Thyroid gland (tissue), 4 donors: Measurements from ENCODE around the gene PACSIN1. TPM values are rescaled to one million over a fixed set of nuclear protein-coding genes. Genes with fewer than 3 reads are reported as not detected.

Experiments used
- DNase-seq, 2 donors: peaks; one replicate each; pipeline ENCODE4 v3.0.0-alpha.2; 2019
- H3K27ac ChIP-seq, 3 donors: fragments of 200-600 bp; sonication (generic); 1 replicate in 2 of 3; 2 replicates in 1 of 3; pipeline ENCODE4 v1.5.1; 2016 to 2019; ENCODE audit warnings: mild to moderate bottlenecking in 1 of 3, moderate library complexity in 1 of 3
- H3K27me3 ChIP-seq: fragments of 200-600 bp; sonication (generic); one replicate; pipeline ENCODE4 v1.5.1; 2019
- H3K36me3 ChIP-seq, 2 donors: fragments of 200-600 bp; sonication (generic); one replicate each; pipeline ENCODE4 v1.5.1; 2016 to 2019
- H3K4me1 ChIP-seq, 2 donors: fragments of 200-600 bp; sonication (generic); one replicate each; pipeline ENCODE4 v1.5.1; 2017 to 2019
- H3K4me3 ChIP-seq, 3 donors: fragments of 200-600 bp; sonication (generic); replicated peaks in 1 of 3; 1 replicate in 2 of 3; 2 replicates in 1 of 3; pipeline ENCODE4 v1.5.1; 2016; ENCODE audit warnings: mild to moderate bottlenecking in 1 of 3
- H3K9me3 ChIP-seq: fragments of 200-600 bp; sonication (generic); one replicate; pipeline ENCODE4 v1.5.1; 2017
- POLR2A ChIP-seq, 2 donors: fragments of 450-650 bp; IDR thresholded peaks; one replicate each; pipeline ENCODE4 v1.6.1; 2017; ENCODE audit warnings: antibody characterized with exemption in 2 of 2, mild to moderate bottlenecking in 2 of 2, moderate library complexity in 1 of 2
- WGBS, 2 donors: methylation state at CpG; one replicate each; pipeline ENCODE4 v1.1.5; 2017; 5-methylcytosine and 5-hydroxymethylcytosine counted together
- intact Hi-C: fragments of 100-400 bp; cut with DNase I; formaldehyde crosslinking; loops from one replicate; pipeline ENCODE4 v1.15.1; 2023
- total RNA-seq, 4 donors: library from RNA; depleted of rRNA; stranded (reverse); fragments of >200 nt; gene quantifications; one replicate each; pipeline ENCODE4 v1.2.3, GENCODE V29; 2016
- TF ChIP-seq, protein P1 (sequence below), 6 experiments: fragments of 200-600 bp in 3 of 6; fragments of 450-650 bp in 3 of 6; sonication (generic) in 3 of 6; IDR thresholded peaks; one replicate each; pipeline ENCODE4 v1.5.1; 2016 to 2019; ENCODE audit warnings: antibody characterized with exemption in 6 of 6, mild to moderate bottlenecking in 2 of 6, inconsistent platforms in 1 of 6, moderate library complexity in 1 of 6

Gene PACSIN1, protein sequence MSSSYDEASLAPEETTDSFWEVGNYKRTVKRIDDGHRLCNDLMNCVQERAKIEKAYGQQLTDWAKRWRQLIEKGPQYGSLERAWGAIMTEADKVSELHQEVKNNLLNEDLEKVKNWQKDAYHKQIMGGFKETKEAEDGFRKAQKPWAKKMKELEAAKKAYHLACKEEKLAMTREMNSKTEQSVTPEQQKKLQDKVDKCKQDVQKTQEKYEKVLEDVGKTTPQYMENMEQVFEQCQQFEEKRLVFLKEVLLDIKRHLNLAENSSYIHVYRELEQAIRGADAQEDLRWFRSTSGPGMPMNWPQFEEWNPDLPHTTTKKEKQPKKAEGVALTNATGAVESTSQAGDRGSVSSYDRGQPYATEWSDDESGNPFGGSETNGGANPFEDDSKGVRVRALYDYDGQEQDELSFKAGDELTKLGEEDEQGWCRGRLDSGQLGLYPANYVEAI
- total RNA-seq: under 1 TPM in 1 of 4 donors, not detected in 3; 0.11 TPM

DNA sequence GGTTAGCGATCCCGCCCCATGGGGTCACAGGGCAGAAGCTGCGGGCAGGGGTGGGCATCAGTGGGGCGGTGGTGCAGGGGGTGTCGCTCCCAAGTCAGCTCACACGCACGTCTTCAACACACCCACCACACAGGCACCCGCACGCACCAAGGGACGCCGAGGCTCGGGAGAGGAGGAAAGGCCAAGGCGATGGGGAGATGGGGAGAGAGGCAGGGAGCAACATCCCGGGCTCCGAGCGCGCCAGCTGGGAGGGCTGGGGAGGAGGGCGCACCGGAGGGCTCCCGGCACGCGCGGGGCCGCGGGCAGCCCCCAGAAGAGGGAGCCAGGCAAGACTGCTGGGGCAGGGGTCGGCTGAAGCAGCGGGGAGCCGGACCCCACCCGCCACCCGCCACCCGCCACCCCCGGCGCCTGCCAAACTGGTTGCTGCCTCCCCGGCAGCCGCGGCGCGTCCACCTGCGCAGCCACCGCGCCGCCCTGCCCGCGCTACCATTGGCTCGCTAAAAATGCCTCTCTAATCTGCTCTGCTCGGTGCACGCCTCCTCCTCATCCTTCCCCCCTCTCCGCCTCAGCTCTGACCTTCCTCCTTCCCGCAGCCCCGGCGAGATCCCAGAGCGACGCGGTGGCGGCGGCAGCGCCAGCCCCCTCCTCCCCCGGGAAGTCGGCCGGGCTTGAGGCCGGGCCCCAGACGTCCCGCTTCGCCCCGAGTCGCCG lies at the start of gene PACSIN1:
Gene PACSIN1, plus strand, starts transcription at position 546 of the 711 bp plus-strand sequence. CDS start 60,230 bp downstream, outside the sequence.
- H3K4me3 ChIP-seq: peak within 1 kb of the TSS in 1 of 3 donors; percentile 23
- no peak within 1 kb of the TSS for H3K27ac ChIP-seq
- TF ChIP-seq POLR2A (IDR thresholded peaks at IDR 0.05): no peak
- TF ChIP-seq, protein P1, sequence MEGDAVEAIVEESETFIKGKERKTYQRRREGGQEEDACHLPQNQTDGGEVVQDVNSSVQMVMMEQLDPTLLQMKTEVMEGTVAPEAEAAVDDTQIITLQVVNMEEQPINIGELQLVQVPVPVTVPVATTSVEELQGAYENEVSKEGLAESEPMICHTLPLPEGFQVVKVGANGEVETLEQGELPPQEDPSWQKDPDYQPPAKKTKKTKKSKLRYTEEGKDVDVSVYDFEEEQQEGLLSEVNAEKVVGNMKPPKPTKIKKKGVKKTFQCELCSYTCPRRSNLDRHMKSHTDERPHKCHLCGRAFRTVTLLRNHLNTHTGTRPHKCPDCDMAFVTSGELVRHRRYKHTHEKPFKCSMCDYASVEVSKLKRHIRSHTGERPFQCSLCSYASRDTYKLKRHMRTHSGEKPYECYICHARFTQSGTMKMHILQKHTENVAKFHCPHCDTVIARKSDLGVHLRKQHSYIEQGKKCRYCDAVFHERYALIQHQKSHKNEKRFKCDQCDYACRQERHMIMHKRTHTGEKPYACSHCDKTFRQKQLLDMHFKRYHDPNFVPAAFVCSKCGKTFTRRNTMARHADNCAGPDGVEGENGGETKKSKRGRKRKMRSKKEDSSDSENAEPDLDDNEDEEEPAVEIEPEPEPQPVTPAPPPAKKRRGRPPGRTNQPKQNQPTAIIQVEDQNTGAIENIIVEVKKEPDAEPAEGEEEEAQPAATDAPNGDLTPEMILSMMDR (IDR thresholded peaks at IDR 0.05): no peak
- H3K27me3 ChIP-seq: no peaks in the 10 kb centered on the region
- no peaks in the 10 kb centered on the region for H3K9me3 ChIP-seq
- DNase-seq: peak; percentile 39 to 41
- peaks cover 4 to 12% of the 10 kb centered on the region in 2 donors for H3K4me1 ChIP-seq
- 4 to 5% methylated on average over 12 to 53 of the region's 67 CpGs for WGBS, 2 donors
- intact Hi-C loops: no loop called here
- H3K36me3 ChIP-seq: no peaks in the 10 kb centered on the region

DNA sequence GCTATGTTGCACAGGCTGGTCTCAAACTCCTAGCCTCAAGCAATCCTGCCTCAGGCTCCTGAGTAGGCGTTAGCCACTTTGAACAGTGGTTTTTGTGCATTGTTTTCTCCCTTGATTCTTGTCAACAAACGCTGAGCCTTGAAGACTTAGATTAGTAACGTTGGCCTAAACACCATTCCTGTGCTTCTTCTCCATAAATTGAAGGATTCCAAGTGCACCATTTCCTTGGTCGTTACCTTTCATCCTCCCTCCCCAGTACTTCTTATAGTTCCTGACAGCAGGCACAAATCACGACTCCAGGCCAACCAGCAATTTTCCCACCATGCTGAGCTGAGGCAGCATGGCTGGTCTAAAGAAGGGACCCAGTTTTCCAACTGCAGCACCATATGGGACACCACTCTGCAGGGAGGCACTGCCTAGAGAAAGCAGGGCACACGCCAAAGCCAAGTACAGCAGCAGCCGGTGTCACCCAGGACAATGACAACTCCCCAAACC lies 49.0 kb upstream of the PACSIN1 start:
- Histone ChIP-seq H3K27ac (no peak overlapping the region), H3K9me3 (no peaks in the 10 kb centered on the region), H3K4me3 (no peak overlapping the region), H3K27me3 (no peaks in the 10 kb centered on the region), H3K36me3 (peaks cover 49 to 51% of the 10 kb centered on the region in 2 donors), H3K4me1 (peaks cover 0 to 14% of the 10 kb centered on the region in 2 donors)
- WGBS, 2 donors: 83% methylated on average over 7 of the region's 7 CpGs
- intact Hi-C loops: loop anchor here (5.0 kb wide), 2 partner anchors 170 to 220 kb away; partner anchors contain the start of gene SMIM29
- DNase-seq: no peak
- TF ChIP-seq, protein P1 (IDR thresholded peaks at IDR 0.05): no peak
- no peak for TF ChIP-seq POLR2A (IDR thresholded peaks at IDR 0.05)

DNA sequence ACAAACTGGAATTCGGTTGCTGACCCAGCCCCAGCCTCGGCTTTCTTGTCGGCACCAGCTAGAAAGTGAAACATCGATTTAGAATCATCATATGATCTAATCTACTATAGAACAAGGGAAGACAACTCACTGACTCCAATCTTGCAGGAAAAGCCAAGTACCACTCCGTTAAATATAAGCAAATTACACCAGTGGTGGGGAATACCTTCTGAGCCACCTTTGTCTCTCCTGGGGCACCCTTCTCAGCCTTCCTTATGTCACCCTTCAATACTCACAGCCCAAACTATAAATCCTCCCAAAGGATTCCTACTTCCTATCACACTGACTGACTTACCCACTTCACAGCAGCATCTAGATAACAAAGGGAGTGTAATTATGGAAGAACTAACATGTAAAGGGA lies 47.5 kb upstream of the PACSIN1 start:
- no peak overlapping the region for H3K27ac ChIP-seq
- H3K36me3 ChIP-seq: peaks cover 62 to 65% of the 10 kb centered on the region in 2 donors
- peaks cover 0 to 14% of the 10 kb centered on the region in 2 donors for H3K4me1 ChIP-seq
- no peak overlapping the region for H3K4me3 ChIP-seq
- DNase-seq: no peak
- H3K9me3 ChIP-seq: no peaks in the 10 kb centered on the region
- H3K27me3 ChIP-seq: no peaks in the 10 kb centered on the region
- intact Hi-C loops: loop anchor here (5.0 kb wide), 2 partner anchors 171 to 221 kb away; partner anchors contain the start of gene SMIM29
- TF ChIP-seq, protein P1 (IDR thresholded peaks at IDR 0.05): no peak
- TF ChIP-seq POLR2A (IDR thresholded peaks at IDR 0.05): no peak
- 82 to 89% methylated on average over 5 of the region's 5 CpGs for WGBS, 2 donors

DNA sequence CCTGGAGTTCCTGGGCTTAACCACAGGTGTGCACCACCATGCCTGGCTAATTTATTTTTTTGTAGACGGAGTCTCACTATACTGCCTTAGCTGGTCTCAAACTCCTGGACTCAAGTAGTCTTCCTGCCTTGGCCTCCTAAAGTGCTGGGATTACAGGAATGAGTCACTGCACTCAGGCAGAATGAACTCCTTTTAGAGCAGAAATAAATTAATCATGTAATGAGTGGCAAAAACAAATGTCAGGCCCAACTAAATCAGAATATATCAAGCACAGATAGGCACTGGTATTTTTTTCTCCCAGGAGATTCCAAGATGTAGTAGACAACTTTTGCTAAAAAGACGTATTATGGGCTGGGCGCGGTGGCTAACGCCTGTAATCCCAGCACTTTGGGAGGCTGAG lies 42.6 kb upstream of the PACSIN1 start:
- intact Hi-C loops: no loop called here
- Histone ChIP-seq H3K27me3 (no peaks in the 10 kb centered on the region), H3K9me3 (no peaks in the 10 kb centered on the region), H3K36me3 (peaks cover 60 to 66% of the 10 kb centered on the region in 2 donors), H3K4me1 (peaks cover 5 to 11% of the 10 kb centered on the region in 2 donors), H3K27ac (no peak overlapping the region), H3K4me3 (no peak overlapping the region)
- no peak for TF ChIP-seq POLR2A (IDR thresholded peaks at IDR 0.05)
- TF ChIP-seq, protein P1 (IDR thresholded peaks at IDR 0.05): no peak
- WGBS, 2 donors: 95 to 97% methylated on average over 5 of the region's 5 CpGs
- DNase-seq: no peak
